Skeletal muscle satellite cell (primary cell): ENCODE measurements around the gene RPL10A.

Source experiments
- H3K27me3 ChIP-seq: 2 replicates; pipeline ENCODE4 v1.7.0; 2013; ENCODE audit warnings: low read length; ENCODE audit not compliant: control insufficient read depth, insufficient read depth
- H3K36me3 ChIP-seq: 2 replicates; pipeline ENCODE4 v1.7.0; 2013; ENCODE audit warnings: mild to moderate bottlenecking, control low read depth, low read length; ENCODE audit not compliant: insufficient read depth
- H3K4me1 ChIP-seq: 2 replicates; pipeline ENCODE4 v1.7.0; 2013; ENCODE audit warnings: low read length; ENCODE audit not compliant: control insufficient read depth, insufficient read depth
- H3K4me2 ChIP-seq: 2 replicates; pipeline ENCODE4 v1.7.0; 2013; ENCODE audit warnings: mild to moderate bottlenecking, low read length
- H3K4me3 ChIP-seq: 2 replicates; pipeline ENCODE4 v1.7.0; 2013; ENCODE audit warnings: low read length
- H3K9ac ChIP-seq: 2 replicates; pipeline ENCODE4 v1.7.0; 2013; ENCODE audit warnings: mild to moderate bottlenecking, low read depth, low read length, moderate library complexity
- H3K9me3 ChIP-seq: replicated peaks from 2 replicates; pipeline ENCODE4 v1.7.0; 2013; ENCODE audit warnings: mild to moderate bottlenecking, control low read depth, low read length

Gene RPL10A

GRCh38 chr6:35496841-35497570 lies 28.8 kb downstream of the RPL10A start, which contains the start of gene TEAD3:
TSS of gene TEAD3 (minus strand) at chr6:35497079.
- no peaks in the 10 kb centered on the region for H3K9me3 ChIP-seq
- peaks cover 5% of the 10 kb centered on the region for H3K36me3 ChIP-seq
- H3K4me1 ChIP-seq, result peaks cover 66% of the 10 kb centered on the region
- H3K9ac ChIP-seq, result peak within 1 kb of the TSS; percentile 99
- H3K4me3 ChIP-seq, result peak within 1 kb of the TSS; percentile 79
- peak within 1 kb of the TSS; percentile 97 for H3K4me2 ChIP-seq
- no peaks in the 10 kb centered on the region for H3K27me3 ChIP-seq

GRCh38 chr6:35497571-35498421 lies 29.6 kb downstream of the RPL10A start:
- Histone ChIP-seq H3K27me3 (no peaks in the 10 kb centered on the region), H3K4me2 (peak overlapping the region; percentile 94), H3K9ac (peak overlapping the region; percentile 99), H3K36me3 (peaks cover 5% of the 10 kb centered on the region), H3K9me3 (no peaks in the 10 kb centered on the region), H3K4me3 (peak overlapping the region; percentile 79), H3K4me1 (peaks cover 58% of the 10 kb centered on the region)

DNA sequence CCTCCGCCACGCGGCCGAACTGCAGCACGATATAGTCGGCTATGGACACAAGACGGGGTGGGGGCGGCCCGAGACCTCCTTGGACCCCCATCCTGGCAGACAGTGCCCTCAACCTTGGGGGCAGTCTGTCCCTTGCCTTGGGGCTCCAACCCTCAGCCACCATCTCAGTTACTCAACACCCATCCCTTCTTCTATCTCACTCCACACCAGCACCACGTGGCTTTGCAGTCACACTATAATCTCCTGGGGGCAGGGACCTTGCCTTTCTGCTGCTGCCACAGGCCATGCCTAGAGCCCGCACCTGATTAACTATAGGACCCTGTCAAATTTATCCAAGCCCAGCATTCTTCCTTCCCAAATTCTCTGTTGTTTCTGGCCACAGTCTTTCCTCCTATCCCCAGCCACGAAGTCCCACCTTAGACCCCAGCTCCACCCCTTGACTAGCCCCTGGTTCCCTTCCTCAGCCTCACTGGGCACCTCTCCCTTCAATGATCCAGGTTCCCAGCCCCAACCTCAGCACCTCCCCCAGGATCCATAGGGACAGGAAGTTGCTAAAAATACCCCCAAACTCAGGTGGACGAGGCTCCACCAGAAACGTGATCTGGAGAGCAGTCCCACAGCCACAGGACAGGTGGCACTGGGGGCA lies 30.3 kb downstream of the RPL10A start:
- H3K9ac ChIP-seq, result peak overlapping the region; percentile 99
- H3K4me1 ChIP-seq, result peaks cover 53% of the 10 kb centered on the region
- peak overlapping the region; percentile 94 for H3K4me2 ChIP-seq
- H3K27me3 ChIP-seq, result peaks cover 5% of the 10 kb centered on the region
- peak overlapping the region; percentile 79 for H3K4me3 ChIP-seq
- no peaks in the 10 kb centered on the region for H3K9me3 ChIP-seq
- H3K36me3 ChIP-seq, result peaks cover 1% of the 10 kb centered on the region

GRCh38 chr6:35499372-35499771 lies 31.2 kb downstream of the RPL10A start:
- H3K4me1 ChIP-seq, result peaks cover 45% of the 10 kb centered on the region
- H3K9me3 ChIP-seq, result no peaks in the 10 kb centered on the region
- no peak overlapping the region for H3K4me2 ChIP-seq
- peaks cover 8% of the 10 kb centered on the region for H3K27me3 ChIP-seq
- H3K36me3 ChIP-seq, result no peaks in the 10 kb centered on the region
- no peak overlapping the region for H3K4me3 ChIP-seq
- H3K9ac ChIP-seq, result no peak overlapping the region

DNA sequence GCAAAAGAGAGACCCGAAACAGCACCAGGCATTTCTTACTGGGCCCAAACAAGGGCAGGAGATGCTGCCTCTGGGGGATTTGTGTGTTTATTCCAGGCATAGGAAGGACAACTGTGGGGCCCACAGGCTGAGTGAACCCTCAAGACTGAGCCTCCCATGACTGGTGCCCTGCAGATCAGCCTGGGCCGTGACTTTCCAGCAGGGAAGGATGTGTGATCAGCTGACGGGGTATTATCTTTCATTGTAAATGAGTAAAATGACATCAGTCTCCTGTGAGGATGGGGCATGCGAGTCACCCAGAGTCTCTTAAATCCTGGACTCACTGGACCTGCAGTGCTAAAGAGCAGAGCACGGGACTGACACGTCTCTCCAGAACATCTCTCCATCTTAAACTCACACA lies 32.6 kb downstream of the RPL10A start:
- Histone ChIP-seq H3K27me3 (peaks cover 8% of the 10 kb centered on the region), H3K4me3 (no peak overlapping the region), H3K4me1 (peaks cover 31% of the 10 kb centered on the region), H3K9ac (no peak overlapping the region), H3K4me2 (peak overlapping the region; percentile 11), H3K36me3 (no peaks in the 10 kb centered on the region), H3K9me3 (no peaks in the 10 kb centered on the region)

GRCh38 chr6:35501784-35502183 lies 33.6 kb downstream of the RPL10A start:
- Histone ChIP-seq H3K9ac (no peak overlapping the region), H3K4me2 (no peak overlapping the region), H3K36me3 (no peaks in the 10 kb centered on the region), H3K27me3 (peaks cover 17% of the 10 kb centered on the region), H3K4me3 (no peak overlapping the region), H3K4me1 (peaks cover 30% of the 10 kb centered on the region), H3K9me3 (no peaks in the 10 kb centered on the region)

DNA sequence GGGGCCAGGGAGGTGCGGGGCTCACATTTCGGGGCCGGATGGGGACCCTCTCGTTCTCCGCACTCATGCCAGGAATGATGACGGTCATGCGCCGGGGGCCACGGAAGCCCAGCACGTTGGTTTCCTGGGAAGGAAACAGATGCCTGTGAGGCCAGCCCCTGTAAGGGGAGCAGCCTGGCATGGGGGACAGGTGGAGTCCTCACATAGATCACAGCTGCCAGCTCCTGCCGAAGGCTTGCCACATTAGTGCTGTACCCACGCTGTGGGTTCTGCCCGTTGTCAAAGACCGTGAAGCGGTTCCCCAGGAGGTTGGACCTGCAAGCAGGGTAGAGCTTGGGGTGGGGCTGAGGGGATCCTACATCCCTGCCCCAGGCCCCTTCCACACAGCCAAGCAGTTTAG lies 35.3 kb downstream of the RPL10A start:
- H3K9me3 ChIP-seq, result no peaks in the 10 kb centered on the region
- peaks cover 17% of the 10 kb centered on the region for H3K27me3 ChIP-seq
- no peak overlapping the region for H3K4me3 ChIP-seq
- no peak overlapping the region for H3K9ac ChIP-seq
- peaks cover 22% of the 10 kb centered on the region for H3K4me1 ChIP-seq
- H3K4me2 ChIP-seq, result no peak overlapping the region
- H3K36me3 ChIP-seq, result no peaks in the 10 kb centered on the region

- Histone ChIP-seq H3K4me3 (no peak overlapping the region), H3K27me3 (peaks cover 38% of the 10 kb centered on the region), H3K9ac (no peak overlapping the region), H3K9me3 (no peaks in the 10 kb centered on the region), H3K36me3 (no peaks in the 10 kb centered on the region), H3K4me1 (peaks cover 8% of the 10 kb centered on the region), H3K4me2 (no peak overlapping the region)
Observed at GRCh38 chr6:35505999-35506412, 37.8 kb downstream of the RPL10A start.

GRCh38 chr6:35506536-35506935 lies 38.3 kb downstream of the RPL10A start:
- no peak overlapping the region for H3K9ac ChIP-seq
- H3K9me3 ChIP-seq, result no peaks in the 10 kb centered on the region
- H3K27me3 ChIP-seq, result peaks cover 44% of the 10 kb centered on the region
- H3K4me1 ChIP-seq, result peaks cover 6% of the 10 kb centered on the region
- H3K4me3 ChIP-seq, result no peak overlapping the region
- H3K4me2 ChIP-seq, result no peak overlapping the region
- H3K36me3 ChIP-seq, result no peaks in the 10 kb centered on the region

GRCh38 chr6:35507221-35507620 lies 39.0 kb downstream of the RPL10A start:
- Histone ChIP-seq H3K4me3 (no peak overlapping the region), H3K9ac (no peak overlapping the region), H3K9me3 (no peaks in the 10 kb centered on the region), H3K4me2 (no peak overlapping the region), H3K4me1 (peaks cover 6% of the 10 kb centered on the region), H3K36me3 (no peaks in the 10 kb centered on the region), H3K27me3 (peaks cover 45% of the 10 kb centered on the region)

DNA sequence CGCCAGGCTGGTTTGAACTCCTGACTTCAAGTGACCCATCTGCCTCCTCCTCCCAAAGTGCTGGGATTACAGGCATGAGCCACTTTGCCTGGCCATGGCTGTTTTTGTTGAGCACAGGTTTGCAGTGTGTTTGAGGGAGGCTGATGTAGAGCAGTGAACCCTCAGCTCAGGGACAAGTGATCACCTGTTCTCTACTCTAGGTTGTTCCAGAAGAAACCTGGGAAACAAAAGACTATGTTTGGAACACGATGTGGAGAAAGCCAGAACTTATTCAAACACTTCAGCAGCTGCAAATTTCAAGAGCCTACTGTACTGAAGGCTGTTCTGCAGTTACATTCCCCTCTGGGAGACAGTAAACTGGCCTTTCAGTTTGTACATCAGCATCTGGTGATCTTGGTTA lies 39.8 kb downstream of the RPL10A start:
- H3K9ac ChIP-seq, result no peak overlapping the region
- H3K4me2 ChIP-seq, result no peak overlapping the region
- no peaks in the 10 kb centered on the region for H3K36me3 ChIP-seq
- no peak overlapping the region for H3K4me3 ChIP-seq
- no peaks in the 10 kb centered on the region for H3K9me3 ChIP-seq
- H3K27me3 ChIP-seq, result peaks cover 45% of the 10 kb centered on the region
- peaks cover 6% of the 10 kb centered on the region for H3K4me1 ChIP-seq
